ENCODE data around the gene BCL2. TPM values are rescaled to one million over a fixed set of nuclear protein-coding genes. Genes with fewer than 3 reads are reported as not detected.

The BCL2 gene
- total RNA-seq, 1 donor from 2014 or later: 9.3 TPM

DNA sequence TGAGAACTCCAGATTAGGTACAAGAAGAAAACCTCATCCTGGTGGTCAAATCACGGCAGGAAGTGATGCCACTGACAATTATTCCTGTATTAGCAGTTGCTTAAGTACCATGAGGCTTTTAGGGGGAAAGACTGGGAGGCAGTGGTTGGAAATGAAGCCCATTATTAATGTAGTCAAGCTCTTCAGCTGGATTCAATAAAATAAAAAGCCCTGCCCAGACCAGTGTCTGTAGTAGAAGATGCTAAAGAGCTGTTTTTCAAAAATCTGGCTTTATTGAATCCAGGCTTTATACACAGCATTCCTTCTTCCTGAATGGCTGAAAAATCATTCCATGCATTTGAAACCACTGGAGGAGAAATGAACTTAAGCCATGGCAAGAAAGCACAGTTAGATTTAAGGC lies 155.2 kb downstream of the BCL2 start:
- Mint-ChIP-seq H3K36me3 (no peaks in the 10 kb centered on the region), H3K27ac (no peak overlapping the region), H3K9me3 (no peaks in the 10 kb centered on the region), H3K27me3 (ENCODE audit: low read depth) (no peaks in the 10 kb centered on the region), H3K4me1 (peaks cover 27% of the 10 kb centered on the region), H3K4me3 (no peak overlapping the region)
- TF ChIP-seq CTCF (IDR thresholded peaks at IDR 0.05; ENCODE audit: unreplicated experiment): no peak
- DNase-seq (ENCODE audit: low spot score in 2 of 2, unreplicated experiment in 2 of 2): no peak

DNA sequence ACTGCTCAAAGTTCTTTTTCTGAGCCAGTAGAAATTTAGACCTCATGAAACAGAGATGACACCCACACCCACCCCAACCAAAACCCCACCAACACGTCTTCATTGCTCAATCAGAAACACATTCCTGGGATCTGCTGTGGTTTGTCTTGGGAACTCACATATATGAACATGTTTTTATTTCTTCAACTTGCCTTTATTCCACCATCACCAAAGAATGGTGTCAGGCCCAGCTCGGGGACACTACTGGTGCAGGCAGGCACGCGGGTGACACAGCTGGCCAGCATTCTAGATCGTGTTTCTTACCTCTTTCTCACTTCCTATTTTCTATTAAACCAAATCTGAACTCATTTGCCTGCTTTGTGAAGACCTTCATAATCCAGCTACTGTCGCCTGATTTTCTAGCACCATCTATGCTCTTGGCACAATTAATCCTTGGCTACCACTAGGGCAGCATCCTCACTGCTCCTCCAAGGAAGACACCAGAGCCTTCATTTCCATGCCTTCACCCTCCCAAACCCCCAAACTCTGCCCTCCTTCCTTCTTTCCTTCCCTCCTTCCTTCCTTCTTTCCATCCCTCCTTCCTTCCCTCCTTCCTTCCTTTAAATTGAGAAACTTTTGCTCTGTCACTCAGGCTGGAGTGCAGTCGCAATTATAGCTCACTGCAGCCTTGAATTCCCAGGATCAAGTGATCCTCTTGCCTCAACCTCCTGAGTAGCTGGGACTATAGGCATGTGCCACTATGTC lies 157.1 kb downstream of the BCL2 start:
- H3K4me1 Mint-ChIP-seq: peaks cover 45% of the 10 kb centered on the region
- no peaks in the 10 kb centered on the region for H3K27me3 Mint-ChIP-seq (ENCODE audit: low read depth)
- H3K4me3 Mint-ChIP-seq: no peak overlapping the region
- H3K27ac Mint-ChIP-seq: no peak overlapping the region
- no peaks in the 10 kb centered on the region for H3K9me3 Mint-ChIP-seq
- no peak for DNase-seq (ENCODE audit: low spot score in 2 of 2, unreplicated experiment in 2 of 2)
- TF ChIP-seq CTCF (IDR thresholded peaks at IDR 0.05; ENCODE audit: unreplicated experiment): no peak
- no peaks in the 10 kb centered on the region for H3K36me3 Mint-ChIP-seq

DNA sequence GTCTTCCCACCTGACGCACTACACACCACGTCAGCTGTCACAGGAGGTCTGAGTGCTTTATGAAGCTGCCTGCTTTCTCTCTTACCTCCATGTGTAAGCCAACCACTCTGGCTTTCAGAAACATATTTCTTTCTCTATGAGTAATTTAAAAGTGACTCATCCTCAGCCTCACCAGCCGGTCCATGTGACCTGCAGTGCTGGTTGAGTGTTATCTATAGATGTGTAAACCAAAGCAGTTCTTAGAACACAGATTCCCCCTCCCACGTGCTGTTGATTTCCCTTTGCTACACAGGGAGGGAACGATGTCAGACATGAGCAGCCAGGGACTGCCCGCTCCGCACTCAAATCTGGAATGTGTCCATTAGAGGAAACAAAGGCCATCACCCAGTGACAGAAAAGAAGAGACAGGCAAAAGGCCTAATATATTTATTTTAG lies 157.8 kb downstream of the BCL2 start:
- peak overlapping the region; percentile 82 for H3K27ac Mint-ChIP-seq
- no peak overlapping the region for H3K4me3 Mint-ChIP-seq

DNA sequence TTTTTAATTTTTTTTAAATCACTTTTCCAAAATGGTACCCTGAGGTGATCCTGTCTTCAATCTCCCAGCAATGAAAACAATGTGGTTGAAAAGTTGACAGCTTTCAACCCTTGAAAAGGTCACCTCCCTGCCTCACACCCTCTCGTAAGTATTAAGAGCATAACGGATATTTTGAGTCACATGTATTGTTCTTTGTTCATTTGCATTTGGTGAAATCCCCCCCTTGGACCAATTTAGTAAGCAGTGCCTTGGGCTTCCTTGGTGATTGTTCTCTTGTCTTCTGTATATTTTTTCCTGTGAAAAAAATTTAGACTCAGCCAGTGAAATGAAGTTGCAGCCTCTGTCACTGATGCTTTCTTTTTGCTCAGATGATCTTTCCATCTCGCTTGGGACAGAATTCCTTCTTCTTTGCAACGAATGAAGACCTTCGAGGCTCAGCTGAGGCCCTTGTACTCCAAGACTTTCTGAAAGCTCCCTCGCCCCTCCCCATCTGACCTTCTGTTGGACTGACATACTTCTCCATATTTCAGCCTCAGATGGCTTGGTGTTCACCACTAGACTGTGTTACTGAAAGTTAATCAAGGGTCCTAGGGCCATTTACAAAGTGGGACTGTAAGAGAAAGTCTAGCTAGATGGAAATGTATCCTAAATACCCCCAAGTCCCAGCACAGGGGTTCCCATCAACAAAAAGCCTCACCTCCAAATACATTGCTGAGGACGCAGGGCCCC lies 158.4 kb downstream of the BCL2 start:
- Mint-ChIP-seq H3K36me3 (no peaks in the 10 kb centered on the region), H3K27me3 (ENCODE audit: low read depth) (peaks cover 3% of the 10 kb centered on the region), H3K27ac (peak overlapping the region; percentile 82), H3K9me3 (no peaks in the 10 kb centered on the region), H3K4me1 (peaks cover 46% of the 10 kb centered on the region), H3K4me3 (no peak overlapping the region)
- TF ChIP-seq CTCF (IDR thresholded peaks at IDR 0.05; ENCODE audit: unreplicated experiment): no peak
- no peak for DNase-seq (ENCODE audit: low spot score in 2 of 2, unreplicated experiment in 2 of 2)

More for the DNA sequence above, 157.8 kb downstream of the BCL2 start:
- Mint-ChIP-seq H3K27me3 (ENCODE audit: low read depth) (no peaks in the 10 kb centered on the region), H3K9me3 (no peaks in the 10 kb centered on the region), H3K36me3 (no peaks in the 10 kb centered on the region), H3K4me1 (peaks cover 46% of the 10 kb centered on the region)
- no peak for TF ChIP-seq CTCF (IDR thresholded peaks at IDR 0.05; ENCODE audit: unreplicated experiment)
- DNase-seq (ENCODE audit: low spot score in 2 of 2, unreplicated experiment in 2 of 2): no peak

GRCh38 chr18:63160172-63160995 lies 159.2 kb downstream of the BCL2 start:
- H3K4me3 Mint-ChIP-seq: no peak overlapping the region
- no peak for TF ChIP-seq CTCF (IDR thresholded peaks at IDR 0.05; ENCODE audit: unreplicated experiment)

More at GRCh38 chr18:63160172-63160995, 159.2 kb downstream of the BCL2 start:
- H3K9me3 Mint-ChIP-seq: no peaks in the 10 kb centered on the region
- no peak for DNase-seq (ENCODE audit: low spot score in 2 of 2, unreplicated experiment in 2 of 2)
- peaks cover 47% of the 10 kb centered on the region for H3K4me1 Mint-ChIP-seq
- H3K27ac Mint-ChIP-seq: peak overlapping the region; percentile 59
- H3K27me3 Mint-ChIP-seq (ENCODE audit: low read depth): peaks cover 4% of the 10 kb centered on the region
- no peaks in the 10 kb centered on the region for H3K36me3 Mint-ChIP-seq

Measured in mesothelial cell of epicardium (in vitro differentiated cells).